Left ventricle myocardium inferior (tissue), 1 donor: Measurements from ENCODE around the gene WBP1L. TPM values are rescaled to one million over a fixed set of nuclear protein-coding genes. Genes with fewer than 3 reads are reported as not detected.

Experiments used
- DNase-seq: peaks from one replicate; pipeline ENCODE4 v3.0.0-alpha.2; 2020
- H3K27ac ChIP-seq: fragments of 200-600 bp; replicated peaks from 2 replicates; pipeline ENCODE4 v1.8.0; 2021
- H3K27me3 ChIP-seq: fragments of 200-600 bp; 2 replicates; pipeline ENCODE4 v1.8.0; 2021; ENCODE audit warnings: low read depth
- H3K36me3 ChIP-seq: fragments of 200-600 bp; 2 replicates; pipeline ENCODE4 v1.8.0; 2021
- H3K4me1 ChIP-seq: fragments of 200-600 bp; 2 replicates; pipeline ENCODE4 v1.8.0; 2021
- H3K4me3 ChIP-seq: fragments of 200-600 bp; 2 replicates; pipeline ENCODE4 v1.8.0; 2021; ENCODE audit warnings: mild to moderate bottlenecking, moderate library complexity
- H3K9me3 ChIP-seq: fragments of 200-600 bp; replicated peaks from 2 replicates; pipeline ENCODE4 v1.8.0; 2021
- intact Hi-C: fragments of 100-400 bp; cut with micrococcal nuclease; formaldehyde crosslinking; loops from one replicate; pipeline ENCODE4 v1.11.0; 2022
- total RNA-seq: library from RNA; stranded (reverse); fragmentation: NEBNext Ultra II Directional; extraction: Animal tissue kit (Norgen Biotek cat#: 25700); gene quantifications from one replicate; pipeline ENCODE4 v1.2.1, GENCODE V29; 2021
- TF ChIP-seq, protein P1 (sequence below): fragments of 200-600 bp; IDR thresholded peaks from 2 replicates; pipeline ENCODE4 v1.8.0; 2021; ENCODE audit warnings: antibody characterized with exemption, mild to moderate bottlenecking, borderline replicate concordance
- donor health status: DM: no; HTN: yes; CAD: no; lungs with severe emphysema.

The WBP1L gene
- total RNA-seq, 1 donor from 2014 or later = 22.6 TPM

- no peak for DNase-seq
- H3K27ac ChIP-seq = peak overlapping the region; percentile 81
- H3K9me3 ChIP-seq = no peaks in the 10 kb centered on the region
- no peaks in the 10 kb centered on the region for H3K36me3 ChIP-seq
- H3K4me3 ChIP-seq = peak overlapping the region; percentile 17
- H3K4me1 ChIP-seq = peaks cover 35% of the 10 kb centered on the region
- H3K27me3 ChIP-seq = no peaks in the 10 kb centered on the region
- intact Hi-C loops = no loop called here
- TF ChIP-seq, protein P1, sequence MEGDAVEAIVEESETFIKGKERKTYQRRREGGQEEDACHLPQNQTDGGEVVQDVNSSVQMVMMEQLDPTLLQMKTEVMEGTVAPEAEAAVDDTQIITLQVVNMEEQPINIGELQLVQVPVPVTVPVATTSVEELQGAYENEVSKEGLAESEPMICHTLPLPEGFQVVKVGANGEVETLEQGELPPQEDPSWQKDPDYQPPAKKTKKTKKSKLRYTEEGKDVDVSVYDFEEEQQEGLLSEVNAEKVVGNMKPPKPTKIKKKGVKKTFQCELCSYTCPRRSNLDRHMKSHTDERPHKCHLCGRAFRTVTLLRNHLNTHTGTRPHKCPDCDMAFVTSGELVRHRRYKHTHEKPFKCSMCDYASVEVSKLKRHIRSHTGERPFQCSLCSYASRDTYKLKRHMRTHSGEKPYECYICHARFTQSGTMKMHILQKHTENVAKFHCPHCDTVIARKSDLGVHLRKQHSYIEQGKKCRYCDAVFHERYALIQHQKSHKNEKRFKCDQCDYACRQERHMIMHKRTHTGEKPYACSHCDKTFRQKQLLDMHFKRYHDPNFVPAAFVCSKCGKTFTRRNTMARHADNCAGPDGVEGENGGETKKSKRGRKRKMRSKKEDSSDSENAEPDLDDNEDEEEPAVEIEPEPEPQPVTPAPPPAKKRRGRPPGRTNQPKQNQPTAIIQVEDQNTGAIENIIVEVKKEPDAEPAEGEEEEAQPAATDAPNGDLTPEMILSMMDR = no peak
Observed at GRCh38 chr10:102718220-102718619, 25.5 kb upstream of the WBP1L start.

DNA sequence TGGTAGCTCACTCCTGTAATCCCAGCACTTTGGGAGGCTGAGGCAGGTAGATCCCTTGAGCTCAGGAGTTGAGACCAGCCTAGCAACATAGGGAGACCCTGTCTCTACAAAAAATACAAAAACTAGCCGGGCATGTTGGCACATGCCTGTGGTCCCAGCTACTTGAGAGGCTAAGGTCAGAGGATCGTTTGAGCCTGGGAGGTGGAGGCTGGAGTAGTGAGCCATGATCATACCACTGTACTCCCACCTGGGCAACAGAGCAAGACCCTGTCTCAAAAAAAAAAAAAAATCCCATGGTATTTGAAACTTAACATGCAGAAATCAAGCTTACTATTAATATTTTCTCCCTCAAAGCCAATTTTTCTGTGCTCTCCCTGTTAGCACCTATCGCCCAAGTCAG is 23.4 kb upstream of the WBP1L start:
- TF ChIP-seq, protein P1 = no peak
- no peak for DNase-seq
- Histone ChIP-seq H3K27ac (no peak overlapping the region), H3K4me1 (peaks cover 18% of the 10 kb centered on the region), H3K9me3 (no peaks in the 10 kb centered on the region), H3K36me3 (no peaks in the 10 kb centered on the region), H3K4me3 (no peak overlapping the region), H3K27me3 (no peaks in the 10 kb centered on the region)
- intact Hi-C loops = no loop called here

GRCh38 chr10:102720775-102721301 is 22.9 kb upstream of the WBP1L start:
- no peaks in the 10 kb centered on the region for H3K9me3 ChIP-seq
- no peak overlapping the region for H3K4me3 ChIP-seq
- TF ChIP-seq, protein P1 = no peak
- H3K27ac ChIP-seq = no peak overlapping the region
- intact Hi-C loops = no loop called here
- H3K27me3 ChIP-seq = no peaks in the 10 kb centered on the region
- H3K4me1 ChIP-seq = peaks cover 15% of the 10 kb centered on the region
- no peaks in the 10 kb centered on the region for H3K36me3 ChIP-seq
- no peak for DNase-seq

DNA sequence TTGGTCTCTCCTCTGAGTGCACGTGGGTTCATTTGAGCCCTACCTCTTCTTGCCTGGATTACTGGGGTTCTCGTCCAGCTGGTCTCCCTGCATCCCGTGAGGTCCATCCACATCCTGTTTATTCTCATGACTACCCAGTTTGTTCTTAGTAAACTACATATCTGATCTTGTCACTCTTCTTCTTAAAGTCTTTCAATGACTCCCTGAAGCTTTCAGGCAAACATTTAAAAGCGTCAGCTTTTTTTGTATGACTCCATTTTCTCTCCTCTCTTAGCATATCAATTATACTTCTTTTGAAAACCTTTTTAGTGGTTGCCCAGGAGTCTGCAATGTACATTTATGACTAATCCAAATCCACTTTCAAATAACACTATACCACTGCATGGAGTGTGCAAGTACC is 21.8 kb upstream of the WBP1L start:
- intact Hi-C loops = no loop called here
- TF ChIP-seq, protein P1 = no peak
- Histone ChIP-seq H3K9me3 (no peaks in the 10 kb centered on the region), H3K27ac (no peak overlapping the region), H3K4me3 (no peak overlapping the region), H3K36me3 (no peaks in the 10 kb centered on the region), H3K27me3 (no peaks in the 10 kb centered on the region), H3K4me1 (peaks cover 15% of the 10 kb centered on the region)
- DNase-seq = no peak

DNA sequence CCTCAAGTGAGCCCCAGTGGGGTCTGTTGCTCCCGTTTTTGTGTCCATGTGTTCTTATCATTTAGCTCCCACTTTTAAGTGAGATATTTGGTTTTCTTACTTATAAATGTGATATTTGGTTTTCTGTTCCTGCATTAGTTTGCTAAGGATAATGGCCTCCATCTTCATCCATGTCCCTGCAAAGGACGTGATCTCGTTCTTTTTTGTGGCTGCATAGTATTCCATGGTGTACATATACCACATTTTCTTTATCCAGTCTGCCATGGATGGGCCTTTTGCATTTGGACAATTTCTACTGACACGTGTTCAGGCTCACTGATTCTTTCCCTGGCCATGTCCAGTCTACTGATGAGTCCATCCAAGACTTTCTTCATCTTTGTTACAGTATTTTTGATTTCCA is 19.8 kb upstream of the WBP1L start:
- no peak for DNase-seq
- TF ChIP-seq, protein P1 = no peak

More for the DNA sequence above, 19.8 kb upstream of the WBP1L start:
- Histone ChIP-seq H3K4me3 (no peak overlapping the region), H3K36me3 (no peaks in the 10 kb centered on the region), H3K9me3 (no peaks in the 10 kb centered on the region), H3K27ac (no peak overlapping the region), H3K27me3 (no peaks in the 10 kb centered on the region), H3K4me1 (peaks cover 3% of the 10 kb centered on the region)
- intact Hi-C loops = no loop called here
